ENCODE measurements around the gene CCDC27.
A peak's percentile ranks its signal among the peaks of the same experiment; 100 is the strongest.
"Not testable (repeated sequence)": the region's sequence is repeated elsewhere in the genome, so short reads cannot be mapped to it uniquely, and the experiment has no call there.

The CCDC27 gene

GRCh38 chr1:3796215-3797061 is 44.2 kb downstream of the CCDC27 start, which contains the start of gene LRRC47:
TSS of gene LRRC47 (minus strand) at chr1:3796498. CDS start at chr1:3796476, 22 bp downstream.
- DNase-seq (ENCODE audit: low spot score): peak; percentile 96

- no peak for DNase-seq (ENCODE audit: low spot score)
Measured at GRCh38 chr1:3799976-3800685, 47.9 kb downstream of the CCDC27 start.

- not testable (repeated sequence) for DNase-seq (ENCODE audit: low spot score)
Measured at GRCh38 chr1:3800795-3801194, 48.5 kb downstream of the CCDC27 start.

- no peak for DNase-seq (ENCODE audit: low spot score)
Measured at GRCh38 chr1:3803905-3804626, 51.8 kb downstream of the CCDC27 start.

DNA sequence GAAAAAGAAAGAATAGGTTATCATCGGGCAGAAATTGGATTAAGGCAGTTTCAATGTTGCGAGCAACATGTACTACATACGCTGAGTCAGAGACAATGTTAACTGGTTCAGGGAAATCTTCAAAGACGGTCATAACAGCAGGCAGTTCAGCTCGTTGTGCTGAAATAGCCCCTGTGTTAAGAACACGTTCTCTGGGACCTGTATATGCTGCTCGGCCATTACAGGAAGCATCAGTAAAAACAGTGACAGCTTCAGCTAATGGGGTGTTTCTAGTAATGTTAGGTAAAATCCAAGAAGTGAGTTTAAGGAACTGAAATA is 52.3 kb downstream of the CCDC27 start:
- DNase-seq (ENCODE audit: low spot score): not testable (repeated sequence)

DNA sequence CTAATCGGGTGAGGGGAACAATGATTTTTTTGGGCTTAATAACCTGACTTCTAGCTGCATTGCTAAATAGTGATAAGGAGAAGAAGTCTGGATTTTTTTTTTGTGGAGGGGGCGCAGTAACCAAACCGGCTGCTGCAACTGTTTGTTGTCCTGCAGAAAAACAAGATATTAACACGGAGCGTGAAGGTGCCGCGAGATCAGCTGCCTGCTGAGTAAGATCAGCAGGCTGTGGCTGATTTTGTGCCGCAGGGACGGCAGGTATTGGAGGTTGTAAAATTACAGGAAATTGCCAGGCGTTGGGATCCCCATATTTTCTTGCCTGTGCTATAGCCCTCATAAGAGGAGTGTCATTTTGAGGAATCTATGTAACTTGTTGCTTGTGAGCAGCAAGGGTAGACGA is 52.8 kb downstream of the CCDC27 start:
- DNase-seq (ENCODE audit: low spot score): no peak

DNA sequence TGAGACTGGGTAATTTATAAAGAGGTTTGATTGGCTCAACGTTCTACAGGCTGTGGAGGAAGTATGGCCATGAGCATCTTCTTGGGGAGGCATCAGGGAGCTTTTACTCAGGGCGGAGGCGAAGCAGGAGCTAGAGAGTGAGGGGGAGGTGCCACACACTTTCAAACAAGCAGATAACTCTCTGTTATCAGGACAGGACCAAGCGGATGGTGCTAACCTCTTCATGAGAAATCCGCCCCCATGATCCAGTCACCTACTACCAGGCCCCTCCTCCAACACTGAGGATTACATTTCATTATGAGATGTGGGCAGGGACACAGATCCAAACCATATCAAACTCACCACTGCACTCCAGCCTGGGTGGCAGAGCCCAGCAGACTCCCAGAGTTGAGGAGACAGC is 55.5 kb downstream of the CCDC27 start:
- DNase-seq (ENCODE audit: low spot score): no peak

- DNase-seq (ENCODE audit: low spot score): no peak
Measured at GRCh38 chr1:3809680-3810079, 57.4 kb downstream of the CCDC27 start.

GRCh38 chr1:3810149-3810761 is 58.0 kb downstream of the CCDC27 start:
- DNase-seq (ENCODE audit: low spot score): not testable (repeated sequence)

- DNase-seq (ENCODE audit: low spot score): no peak
Measured at GRCh38 chr1:3811595-3811911, 59.3 kb downstream of the CCDC27 start.

- no peak for DNase-seq (ENCODE audit: low spot score)
Measured at GRCh38 chr1:3814065-3814464, 61.8 kb downstream of the CCDC27 start.

DNA sequence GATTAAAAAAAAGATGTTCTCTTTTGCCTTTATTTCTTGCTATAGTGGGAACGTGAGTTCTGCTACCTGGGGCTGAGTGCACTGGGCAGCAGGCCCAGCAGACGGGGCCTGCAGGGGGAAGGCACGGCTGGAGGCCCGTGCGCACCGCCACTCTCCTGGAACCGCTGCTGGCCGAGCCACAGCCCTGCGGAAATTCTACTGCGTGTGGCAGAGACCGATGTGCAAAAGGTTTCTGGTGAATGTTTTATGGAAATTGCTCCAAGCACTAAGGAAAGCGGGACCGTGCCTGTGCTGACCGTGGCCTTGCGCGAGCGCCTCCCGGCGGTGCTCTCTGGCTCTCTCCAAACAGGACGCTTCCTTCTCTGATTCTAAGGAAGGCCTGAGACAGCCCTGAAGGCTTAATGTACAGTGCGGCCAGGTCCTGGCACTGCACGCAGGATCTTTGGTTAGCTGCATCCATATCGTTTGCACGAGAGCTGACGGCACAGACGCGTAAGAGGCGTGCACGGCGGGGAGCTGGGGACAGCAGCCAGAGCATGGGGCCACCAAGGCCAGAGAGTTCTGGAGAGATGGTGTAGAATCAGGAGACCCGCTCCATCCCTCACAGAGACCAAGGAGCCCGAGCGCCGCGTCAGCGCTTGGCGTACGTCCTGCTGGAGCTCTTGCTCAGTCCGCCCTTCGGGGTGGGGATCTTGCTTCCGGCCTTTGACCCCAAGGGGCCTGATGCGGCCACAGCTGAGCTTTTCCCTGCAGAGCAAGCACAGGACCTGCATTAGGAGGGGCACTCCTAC is 62.7 kb downstream of the CCDC27 start:
- DNase-seq (ENCODE audit: low spot score): no peak

GRCh38 chr1:3816331-3817137 is 64.3 kb downstream of the CCDC27 start:
- no peak for DNase-seq (ENCODE audit: low spot score)

- no peak for DNase-seq (ENCODE audit: low spot score)
Measured at GRCh38 chr1:3817138-3817740, 65.0 kb downstream of the CCDC27 start.

DNA sequence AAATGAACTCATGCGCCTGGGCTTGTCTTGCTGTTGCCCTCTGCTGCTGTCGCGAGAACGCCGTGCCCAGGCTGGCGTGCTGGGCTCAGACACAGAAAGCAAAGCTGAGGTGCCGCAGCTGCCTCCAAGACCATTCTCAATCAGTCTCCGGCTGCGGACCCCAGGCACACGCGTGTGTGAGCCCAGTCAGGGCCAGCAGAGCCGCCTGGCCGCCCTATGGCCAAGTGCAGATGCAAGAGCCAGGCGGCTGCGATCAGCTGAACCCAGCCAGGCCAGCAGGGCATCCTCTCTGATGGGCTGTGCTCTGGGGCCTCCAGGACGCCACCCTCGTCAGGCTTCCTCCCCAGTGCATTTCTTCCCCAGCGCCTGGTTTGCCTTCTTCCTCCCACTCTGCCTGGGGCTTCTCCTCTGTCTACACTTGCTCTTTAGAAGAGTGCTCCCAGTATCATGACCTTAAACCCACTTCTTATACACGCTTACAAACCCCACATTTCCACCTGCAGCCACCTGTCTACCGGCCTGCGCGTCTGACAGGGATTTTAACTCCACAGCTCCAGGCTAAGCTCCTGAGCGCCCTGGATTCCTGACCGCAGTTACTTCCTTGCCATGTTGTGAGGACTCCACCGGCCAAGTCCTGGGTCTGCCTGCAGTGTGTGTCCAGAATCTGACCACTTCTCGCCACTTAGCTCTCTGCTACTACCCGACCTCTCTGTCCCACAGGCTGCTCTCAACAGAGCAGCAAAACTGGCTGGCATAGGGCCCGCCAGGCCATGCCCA is 65.8 kb downstream of the CCDC27 start:
- DNase-seq (ENCODE audit: low spot score): no peak

GRCh38 chr1:3819771-3820200 is 67.5 kb downstream of the CCDC27 start:
- DNase-seq (ENCODE audit: low spot score): no peak

DNA sequence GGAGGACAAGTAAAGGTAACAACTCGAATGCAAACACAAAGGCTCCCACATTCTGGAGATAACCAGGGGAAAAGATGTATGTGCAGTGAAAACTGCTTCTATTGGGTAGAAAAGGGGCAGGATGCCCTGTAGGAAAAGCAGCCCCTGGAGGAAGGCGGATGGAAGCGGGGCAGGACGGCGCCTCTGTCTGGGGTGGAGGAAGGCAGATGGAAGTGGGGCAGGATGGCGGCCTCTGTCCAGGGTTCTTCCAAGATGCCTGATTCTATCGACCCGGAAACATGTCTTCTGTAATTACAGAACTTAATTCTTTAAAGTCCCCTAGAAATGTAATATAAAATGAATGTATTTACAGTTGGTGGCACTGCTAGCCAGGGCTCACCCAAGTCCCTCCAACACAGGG is 68.1 kb downstream of the CCDC27 start:
- no peak for DNase-seq (ENCODE audit: low spot score)

- no peak for DNase-seq (ENCODE audit: low spot score)
Measured at GRCh38 chr1:3821004-3821403, 68.8 kb downstream of the CCDC27 start.
